HG03558 (cell line): ENCODE measurements around the gene MAML1.

ENCODE experiments used
- ATAC-seq: cut with Tn5 transposase; IDR thresholded peaks from one replicate; pipeline ENCODE4 v1.9.1; 2021; ENCODE audit warnings: moderate number of reproducible peaks; ENCODE audit not compliant: unreplicated experiment; ENCODE audit errors: extremely low read depth

MAML1 gene

DNA sequence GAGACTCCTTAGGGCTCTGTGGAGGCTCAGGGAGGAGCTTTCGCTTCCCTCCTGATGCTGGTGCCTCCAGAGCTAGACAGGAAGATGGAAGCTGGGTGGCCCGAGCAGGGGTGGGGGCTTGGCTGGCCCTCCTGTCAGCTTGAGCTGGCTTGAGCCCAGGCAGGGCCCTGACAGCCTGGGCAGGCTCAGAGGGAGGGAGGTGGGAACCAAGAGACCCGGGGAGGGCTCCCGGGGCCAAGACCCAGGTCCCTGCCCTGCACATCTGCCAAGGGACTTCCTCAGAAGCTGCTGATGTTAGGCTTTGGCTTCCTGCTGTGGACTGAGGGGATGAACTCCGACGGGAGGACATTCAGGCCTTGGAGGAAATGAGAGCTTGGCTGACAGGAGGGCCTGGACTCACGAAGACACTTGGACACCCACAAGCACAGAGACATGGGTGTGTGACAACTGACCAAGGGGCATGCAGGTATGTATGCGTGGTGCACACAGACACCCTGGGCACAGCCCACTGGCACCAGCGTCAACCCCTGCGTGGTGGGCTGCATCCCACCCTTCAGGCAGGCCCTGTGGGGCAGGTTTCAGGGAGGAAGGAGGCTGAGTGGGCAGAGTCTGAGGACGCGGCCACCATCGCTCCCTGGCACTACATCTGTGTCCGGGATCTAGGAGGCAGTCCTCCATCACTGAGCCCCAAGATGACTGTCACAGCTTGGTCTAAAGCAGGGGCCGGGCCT lies 59.4 kb downstream of the MAML1 start:
- no peak for ATAC-seq

- ATAC-seq, result no peak
Observed at GRCh38 chr5:179792612-179793467, 60.2 kb downstream of the MAML1 start.

DNA sequence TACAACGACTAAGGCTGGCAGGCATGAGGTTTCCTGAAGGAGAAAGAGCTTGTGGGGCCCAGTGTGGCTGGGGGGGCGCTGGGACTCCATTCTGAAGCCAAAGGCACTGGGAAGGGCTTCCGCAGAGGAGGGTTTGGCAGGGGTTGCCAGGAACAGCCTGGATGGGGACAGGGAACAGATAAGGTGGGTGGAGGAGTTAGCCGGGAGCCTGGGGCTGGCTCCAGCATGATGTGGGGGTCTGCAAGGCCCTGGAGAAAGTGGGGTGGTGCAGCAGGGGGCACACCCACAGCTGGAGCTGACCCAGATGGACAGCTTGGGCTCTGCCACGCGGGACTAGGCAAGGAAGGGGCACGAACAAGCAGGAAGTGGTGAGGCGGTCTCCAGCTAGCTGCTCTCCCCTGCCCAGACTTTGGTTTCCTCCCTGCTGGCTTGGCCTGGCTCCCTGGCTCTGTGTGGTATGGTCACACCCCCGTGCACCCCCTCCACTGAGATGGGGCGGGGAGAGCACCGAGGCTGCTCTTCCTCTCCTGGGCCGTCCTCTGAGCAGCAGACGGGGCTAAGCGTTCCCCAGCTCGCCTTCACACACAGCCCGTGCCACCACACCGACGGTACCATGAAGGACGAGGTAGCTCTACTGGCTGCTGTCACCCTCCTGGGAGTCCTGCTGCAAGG lies 61.0 kb downstream of the MAML1 start, which contains the start of gene LTC4S:
LTC4S (plus strand) TSS at position 519 of the 672 bp plus-strand sequence; CDS start at position 614, 95 bp downstream.
- no peak for ATAC-seq

DNA sequence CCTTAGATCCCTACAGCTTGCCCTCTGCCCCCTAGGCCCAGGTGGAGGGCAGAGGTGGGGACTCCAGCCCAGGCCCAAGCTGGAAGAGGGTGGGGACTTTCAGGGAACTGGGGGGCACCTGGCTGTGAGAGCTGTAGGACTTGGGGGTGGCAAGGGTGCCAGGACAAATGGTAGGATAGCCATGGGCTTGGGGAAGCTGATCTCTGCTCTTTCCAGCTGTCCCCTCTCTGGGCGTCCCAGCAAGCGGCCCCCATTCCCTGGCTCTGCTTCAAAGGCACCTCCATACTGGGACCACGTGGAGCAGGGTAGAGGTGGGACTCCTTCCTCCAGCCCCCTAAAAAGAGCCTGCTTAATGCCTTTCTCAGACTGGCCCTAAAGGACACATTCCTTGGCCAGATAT lies 61.5 kb downstream of the MAML1 start:
- no peak for ATAC-seq

- no peak for ATAC-seq
Observed at GRCh38 chr5:179794575-179794974, 62.0 kb downstream of the MAML1 start.

- ATAC-seq, result no peak
Observed at GRCh38 chr5:179795049-179795862, 62.6 kb downstream of the MAML1 start.

GRCh38 chr5:179795863-179796833 lies 63.5 kb downstream of the MAML1 start:
- peak; percentile 50 for ATAC-seq

GRCh38 chr5:179796877-179797608 lies 64.4 kb downstream of the MAML1 start:
- no peak for ATAC-seq

- ATAC-seq, result no peak
Observed at GRCh38 chr5:179797741-179798140, 65.1 kb downstream of the MAML1 start.

DNA sequence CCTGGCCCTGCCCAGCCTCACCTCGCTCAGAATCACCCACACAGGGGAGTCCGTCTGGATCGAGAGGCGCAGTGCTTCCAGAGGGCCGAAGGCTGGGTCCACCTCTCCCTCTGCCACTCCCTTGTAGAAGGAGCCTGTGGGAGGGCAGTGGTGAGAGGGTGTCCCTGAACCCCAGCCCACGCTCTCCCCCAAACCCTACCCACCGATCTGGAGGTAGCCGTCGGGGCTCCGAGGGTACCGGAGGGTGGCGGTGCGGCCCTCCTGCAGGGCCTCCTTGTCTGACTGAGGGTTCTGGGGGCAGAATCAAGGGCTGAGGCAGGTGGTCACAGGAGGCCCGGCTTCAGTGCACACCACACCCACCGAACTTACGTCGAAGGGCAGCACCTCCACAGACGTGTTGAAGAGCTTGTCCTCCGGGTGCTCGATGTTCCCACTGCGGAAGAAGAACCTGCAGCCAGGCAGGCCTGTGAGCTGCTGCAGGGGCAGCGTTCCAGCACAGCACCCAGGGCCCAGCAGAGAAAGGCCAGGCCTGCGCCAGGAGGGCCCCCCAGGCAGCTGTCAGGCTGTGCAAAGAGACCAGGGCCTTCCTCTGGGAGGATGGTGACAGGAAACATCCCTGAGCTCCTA lies 65.6 kb downstream of the MAML1 start:
- no peak for ATAC-seq

DNA sequence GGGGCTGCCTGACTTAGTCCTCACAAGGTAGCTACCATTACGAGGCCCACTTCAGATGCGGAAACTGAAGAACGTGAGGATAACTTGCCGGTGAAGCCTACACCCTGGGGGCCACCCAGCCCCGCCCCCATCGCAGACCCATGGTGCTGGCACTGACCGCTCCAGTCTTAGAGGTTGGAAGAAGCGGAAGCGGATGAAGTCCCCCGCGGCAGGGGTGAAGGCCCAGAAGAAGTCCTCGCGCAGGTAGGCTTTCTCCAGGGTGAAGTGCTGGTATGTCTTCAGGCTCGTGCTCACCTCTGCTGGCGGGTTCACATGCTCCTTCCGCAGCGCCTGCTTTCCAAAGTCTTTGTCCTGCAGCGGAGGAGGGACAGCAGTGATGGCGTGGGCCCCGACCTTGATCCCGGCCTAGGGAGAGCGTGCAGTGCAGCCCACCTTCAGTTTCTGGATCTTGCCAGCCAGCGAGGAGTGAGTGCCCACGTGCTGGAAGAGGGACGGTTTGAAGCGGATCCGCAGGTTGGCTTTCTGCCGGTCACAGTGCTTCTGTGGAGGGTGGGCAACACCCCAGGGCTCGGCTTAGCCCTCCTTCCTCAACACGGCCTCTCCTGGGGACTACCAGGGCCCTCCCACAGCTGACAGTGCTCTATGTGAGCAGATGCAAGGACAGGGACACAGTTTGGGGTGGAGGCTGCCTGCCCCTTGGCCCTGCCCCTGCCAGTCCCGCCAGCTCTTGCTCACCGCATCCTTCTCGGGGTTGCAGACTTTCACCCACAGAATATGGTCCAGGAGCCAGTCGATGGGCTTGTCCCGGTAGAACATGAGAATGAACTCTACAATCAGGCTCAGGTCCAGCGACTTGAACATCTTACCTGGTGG lies 66.4 kb downstream of the MAML1 start:
- no peak for ATAC-seq

DNA sequence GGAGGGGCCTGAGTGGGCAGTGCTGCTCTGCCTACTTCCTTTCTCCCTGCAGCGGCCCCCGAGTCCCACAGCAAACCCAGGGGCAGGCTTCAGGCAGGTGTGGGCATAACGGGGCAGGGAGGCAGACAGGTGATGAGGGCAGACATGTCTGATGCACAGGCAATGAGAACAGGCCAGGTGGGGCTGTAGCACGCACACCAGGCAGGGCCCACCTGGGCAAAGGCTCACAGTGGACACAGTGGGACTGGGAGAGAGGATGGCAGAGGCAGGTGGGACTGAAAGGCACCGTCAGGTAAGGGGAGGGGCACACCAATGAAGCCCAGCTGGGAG lies 67.0 kb downstream of the MAML1 start:
- ATAC-seq, result no peak

DNA sequence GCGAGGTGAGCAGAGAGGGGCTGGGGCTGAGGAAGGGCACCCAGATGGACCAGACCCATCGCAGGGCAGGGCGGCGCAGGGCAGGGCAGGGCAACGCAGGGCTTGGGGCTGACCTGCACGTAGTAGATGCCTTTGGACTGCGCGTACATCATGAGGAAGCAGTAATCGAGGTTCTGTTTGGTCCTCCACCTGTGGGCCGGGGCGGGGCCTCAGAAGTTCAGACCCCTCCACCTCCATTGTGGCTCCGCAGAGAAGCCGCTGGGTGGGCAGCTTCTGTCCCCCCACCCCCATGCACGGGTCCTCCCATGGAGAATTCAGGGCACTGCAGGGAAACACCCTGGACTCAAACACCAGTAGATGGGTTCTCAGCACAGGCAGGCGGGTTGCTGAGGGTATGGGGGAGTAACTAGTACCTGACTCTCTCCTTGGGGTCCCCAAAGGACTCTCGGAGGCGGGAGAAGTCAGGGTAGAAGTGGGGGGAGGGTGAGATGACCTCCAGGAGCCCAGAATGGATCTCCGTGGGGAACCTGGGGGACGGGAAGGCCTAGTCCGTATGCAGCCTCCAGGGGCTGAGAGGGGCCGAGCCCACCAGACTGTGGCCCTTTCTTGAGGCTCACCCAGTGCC lies 67.6 kb downstream of the MAML1 start:
- no peak for ATAC-seq

DNA sequence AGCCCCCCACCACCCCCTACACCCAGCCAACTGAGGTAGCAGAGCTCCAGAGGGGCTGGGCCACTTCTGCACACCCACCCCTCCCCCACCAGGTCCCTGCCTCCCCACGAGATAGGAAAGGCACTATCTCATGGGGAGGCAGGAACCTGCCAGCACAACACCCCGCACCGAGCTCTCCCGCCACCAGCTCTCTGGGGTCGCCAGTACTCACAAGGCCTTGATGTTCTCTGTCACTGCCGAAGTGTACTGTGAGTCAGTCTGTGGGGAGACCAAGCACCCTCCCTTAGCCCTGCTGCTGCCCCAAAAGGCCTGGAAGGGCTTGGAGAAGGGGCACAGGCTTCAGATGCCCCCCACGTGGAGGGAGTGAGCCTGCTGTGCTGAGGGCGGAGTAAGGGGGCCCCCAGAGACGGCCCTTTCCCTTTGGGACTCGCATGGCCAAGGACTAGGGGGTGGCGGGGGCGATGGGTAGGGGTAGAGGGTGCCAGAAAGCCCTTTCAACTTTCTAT lies 68.1 kb downstream of the MAML1 start:
- ATAC-seq, result no peak

- no peak for ATAC-seq
Observed at GRCh38 chr5:179801304-179802206, 68.9 kb downstream of the MAML1 start.
